ENCODE data around the gene TBKBP1. TPM values are rescaled to one million over a fixed set of nuclear protein-coding genes. Genes with fewer than 3 reads are reported as not detected.

Gene TBKBP1
- total RNA-seq, 1 experiment from 2014 or later: 33.2 TPM

DNA sequence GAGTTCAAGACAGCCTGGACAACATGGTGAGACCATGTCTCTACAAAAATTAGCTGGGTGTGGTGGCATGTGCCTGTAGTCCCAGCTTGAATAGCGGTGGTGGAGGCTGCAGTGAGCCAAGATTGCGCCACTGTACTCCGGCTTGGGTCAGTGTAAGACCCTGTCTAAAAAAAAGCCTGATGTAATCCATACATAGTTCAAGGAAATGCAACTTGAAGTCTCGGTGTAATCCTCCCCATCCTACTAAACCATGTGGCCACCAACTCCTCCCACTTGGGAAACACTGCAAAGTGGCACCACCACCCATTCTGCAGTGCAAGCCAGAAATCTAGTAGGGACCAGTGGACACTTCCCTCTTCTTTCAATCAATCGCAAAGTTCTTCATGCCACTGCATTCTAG, 49.6 kb upstream of the TBKBP1 start:
- Histone ChIP-seq H2BK20ac (ENCODE audit: low read depth, low read length, poor library complexity, severe bottlenecking) (no peak overlapping the region), H3K9me3 (ENCODE audit: control insufficient read depth, low read depth, low read length) (no peaks in the 10 kb centered on the region)
- no CpG with 5 or more reads among the region's 5 CpGs for WGBS (ENCODE audit: extremely low coverage, insufficient read length, low lambda C conversion rate)

More for the DNA sequence above, 49.6 kb upstream of the TBKBP1 start:
- Histone ChIP-seq H2BK12ac (ENCODE audit: insufficient read length, low read depth, low read length) (no peak overlapping the region), H4K20me1 (ENCODE audit: control insufficient read depth, insufficient read depth, insufficient read length) (no peaks in the 10 kb centered on the region), H3K79me2 (ENCODE audit: insufficient read depth, low read length) (no peaks in the 10 kb centered on the region), H2BK120ac (ENCODE audit: low read depth, low read length, poor library complexity, severe bottlenecking) (no peak overlapping the region), H3K4me2 (ENCODE audit: insufficient read depth, insufficient read length, low read length) (no peak overlapping the region), H3K27ac (ENCODE audit: insufficient read length, low read depth, low read length) (no peak overlapping the region), H3K23ac (ENCODE audit: insufficient read length, low read depth, low read length) (no peak overlapping the region), H4K91ac (ENCODE audit: insufficient read length, low read depth, low read length) (no peak overlapping the region), H3K14ac (ENCODE audit: insufficient read depth, low read length) (no peak overlapping the region), H2AK5ac (ENCODE audit: insufficient read length, low read length) (no peak overlapping the region), H4K5ac (ENCODE audit: insufficient read length, low read depth, low read length) (no peak overlapping the region), H3K27me3 (ENCODE audit: insufficient read depth, low read length) (no peaks in the 10 kb centered on the region), H3K4me1 (ENCODE audit: insufficient read depth, low read length) (no peaks in the 10 kb centered on the region), H3K18ac (ENCODE audit: insufficient read length, low read depth, low read length) (no peak overlapping the region), H3T11ph (ENCODE audit: low read length) (no peak overlapping the region), H3K79me1 (ENCODE audit: insufficient read depth, low read depth, low read length, poor library complexity, severe bottlenecking) (no peaks in the 10 kb centered on the region), H2AFZ (ENCODE audit: low read length) (no peak overlapping the region), H2BK5ac (ENCODE audit: insufficient read length, low read length) (no peak overlapping the region), H3K23me2 (ENCODE audit: insufficient read length, low read depth, low read length, poor library complexity, severe bottlenecking) (peaks cover 5% of the 10 kb centered on the region), H3K4ac (ENCODE audit: low read depth, low read length) (no peak overlapping the region), H3K9ac (ENCODE audit: extremely low read depth, insufficient read length, low read length) (no peak overlapping the region), H3K56ac (ENCODE audit: insufficient read length, low read depth, low read length) (no peak overlapping the region), H2BK15ac (ENCODE audit: low read depth, low read length) (no peak overlapping the region), H4K8ac (replicated peaks; ENCODE audit: insufficient read length, low read depth, low read length) (no peak overlapping the region)
- H3K27me3 Mint-ChIP-seq (ENCODE audit: low read depth): no peaks in the 10 kb centered on the region
- H3K4me3 Mint-ChIP-seq: no peak overlapping the region
- no peaks in the 10 kb centered on the region; a peak in 1 of 7 replicates for H3K36me3 Mint-ChIP-seq (ENCODE audit: insufficient read depth in 1 of 3, low read depth in 3 of 3)
- no peak overlapping the region for H3K27ac Mint-ChIP-seq
- no peaks in the 10 kb centered on the region for H3K9me3 Mint-ChIP-seq
- TF ChIP-seq, protein P1, sequence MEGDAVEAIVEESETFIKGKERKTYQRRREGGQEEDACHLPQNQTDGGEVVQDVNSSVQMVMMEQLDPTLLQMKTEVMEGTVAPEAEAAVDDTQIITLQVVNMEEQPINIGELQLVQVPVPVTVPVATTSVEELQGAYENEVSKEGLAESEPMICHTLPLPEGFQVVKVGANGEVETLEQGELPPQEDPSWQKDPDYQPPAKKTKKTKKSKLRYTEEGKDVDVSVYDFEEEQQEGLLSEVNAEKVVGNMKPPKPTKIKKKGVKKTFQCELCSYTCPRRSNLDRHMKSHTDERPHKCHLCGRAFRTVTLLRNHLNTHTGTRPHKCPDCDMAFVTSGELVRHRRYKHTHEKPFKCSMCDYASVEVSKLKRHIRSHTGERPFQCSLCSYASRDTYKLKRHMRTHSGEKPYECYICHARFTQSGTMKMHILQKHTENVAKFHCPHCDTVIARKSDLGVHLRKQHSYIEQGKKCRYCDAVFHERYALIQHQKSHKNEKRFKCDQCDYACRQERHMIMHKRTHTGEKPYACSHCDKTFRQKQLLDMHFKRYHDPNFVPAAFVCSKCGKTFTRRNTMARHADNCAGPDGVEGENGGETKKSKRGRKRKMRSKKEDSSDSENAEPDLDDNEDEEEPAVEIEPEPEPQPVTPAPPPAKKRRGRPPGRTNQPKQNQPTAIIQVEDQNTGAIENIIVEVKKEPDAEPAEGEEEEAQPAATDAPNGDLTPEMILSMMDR (conservative IDR thresholded peaks at IDR 0.05): no peak
- no peak for DNase-seq
- H3K4me1 Mint-ChIP-seq: peaks cover 7 to 11% of the 10 kb centered on the region in 2 experiments

Data from H9 (cell line).